GM12878 (cell line): ENCODE results near the gene ACTG1. TPM values are rescaled to one million over a fixed set of nuclear protein-coding genes. Genes with fewer than 3 reads are reported as not detected.

Source experiments
- BMI1 ChIP-seq: fragments of 450-650 bp; IDR thresholded peaks from 2 replicates; pipeline ENCODE4 v1.6.1; 2016; ENCODE audit warnings: mild to moderate bottlenecking, moderate library complexity, borderline replicate concordance
- CEBPZ ChIP-seq: fragments of 150-350 bp; IDR thresholded peaks from 2 replicates; pipeline ENCODE4 v1.6.1; 2016; ENCODE audit warnings: low read depth, low read length
- HDGF ChIP-seq: fragments of 450-650 bp; IDR thresholded peaks from 2 replicates; pipeline ENCODE4 v1.6.1; 2016; ENCODE audit warnings: antibody characterized with exemption
- IRF4 ChIP-seq: IDR thresholded peaks from 2 replicates; pipeline ENCODE4 v1.6.1; 2011; ENCODE audit warnings: low read depth, low read length
- MEF2B ChIP-seq: fragments of 450-650 bp; IDR thresholded peaks from 2 replicates; pipeline ENCODE4 v1.6.1; 2018; ENCODE audit warnings: mild to moderate bottlenecking, moderate library complexity; ENCODE audit not compliant: partially characterized antibody, poor library complexity, severe bottlenecking
- NBN ChIP-seq: fragments of 450-650 bp; IDR thresholded peaks from 2 replicates; pipeline ENCODE4 v1.6.1; 2016
- NFXL1 ChIP-seq: fragments of 450-650 bp; IDR thresholded peaks from 2 replicates; pipeline ENCODE4 v1.6.1; 2017; ENCODE audit warnings: antibody characterized with exemption, mild to moderate bottlenecking, borderline replicate concordance
- SREBF1 ChIP-seq: IDR thresholded peaks from 2 replicates; pipeline ENCODE4 v1.6.1; 2012; ENCODE audit warnings: mild to moderate bottlenecking, low read length
- ZNF207 ChIP-seq: fragments of 450-650 bp; IDR thresholded peaks from 2 replicates; pipeline ENCODE4 v1.6.1; 2014; ENCODE audit warnings: antibody characterized with exemption, mild to moderate bottlenecking, borderline replicate concordance
- polyA plus RNA-seq, 11 experiments: library from polyadenylated mRNA; depleted of rRNA in 4 of 11; unstranded in 6 of 11; stranded (reverse) in 5 of 11; fragments of >200 nt; fragmentation: Nextera tagmentation in 4 of 11; fragmentation: Illumina TruSeq in 1 of 11; extraction: Ambion mirVana in 4 of 11; extraction: Trizol in 1 of 11; gene quantifications; 1 replicate in 1 of 11; 2 replicates in 10 of 11; pipeline versions ENCODE4 v1.2.1 to v1.2.3, GENCODE V29; 2011 to 2016; ENCODE audit warnings: inconsistent platforms in 2 of 11, missing spikeins in 2 of 11, low read depth in 1 of 11
- total RNA-seq, 4 experiments: library from RNA; depleted of rRNA in 3 of 4; stranded (reverse); fragments of >200 nt in 3 of 4; fragmentation: Illumina TruSeq in 1 of 4; extraction: Trizol in 1 of 4; gene quantifications; 2 replicates each; pipeline versions ENCODE4 v1.2.1 to v1.2.3, GENCODE V29; 2013 to 2021

ACTG1 gene
- total and polyA plus RNA-seq, 10 of the 15 experiments (the other 5 are each of a cell fraction or from before 2014, with no cell fraction given): 810 to 6,105 (median 3,650) TPM

- peak; percentile 26; the same call in 1 of the 2 replicates for TF ChIP-seq HDGF
- no peak for TF ChIP-seq BMI1
- TF ChIP-seq IRF4: no peak
- TF ChIP-seq NFXL1: no peak
- TF ChIP-seq ZNF207: no peak
- TF ChIP-seq CEBPZ: no peak
- TF ChIP-seq MEF2B: no peak
- TF ChIP-seq SREBF1: no peak
- TF ChIP-seq NBN: 0 out of 2 replicates have a peak, but pooled peaks have one; percentile 46
These were observed 3.0 kb upstream of the ACTG1 start (continued) for GRCh38 chr17:81515530-81516041.
